Transverse colon (tissue), 4 donors: Measurements from ENCODE around the gene MAP4. TPM values are rescaled to one million over a fixed set of nuclear protein-coding genes. Genes with fewer than 3 reads are reported as not detected.

Experiments
- DNase-seq: peaks from one replicate; pipeline ENCODE4 v3.0.0-alpha.2; 2019
- H3K27ac ChIP-seq, 4 donors: fragments of 200-600 bp; sonication (generic); 2 replicates each; pipeline ENCODE4 v1.5.1; 2016 to 2018; ENCODE audit warnings: inconsistent platforms in 4 of 4
- H3K27me3 ChIP-seq: fragments of 200-600 bp; sonication (generic); 2 replicates; pipeline ENCODE4 v1.5.1; 2017; ENCODE audit warnings: inconsistent platforms
- H3K36me3 ChIP-seq, 4 donors: fragments of 200-600 bp; sonication (generic); 2 replicates each; pipeline ENCODE4 v1.5.1; 2017 to 2019; ENCODE audit warnings: inconsistent platforms in 4 of 4
- H3K4me1 ChIP-seq, 4 donors: fragments of 200-600 bp; sonication (generic); 2 replicates each; pipeline ENCODE4 v1.5.1; 2017 to 2020; ENCODE audit warnings: inconsistent platforms in 4 of 4
- H3K4me3 ChIP-seq, 4 donors: fragments of 200-600 bp; sonication (generic); 1 replicate in 1 of 4; 2 replicates in 3 of 4; pipeline versions ENCODE4 v1.5.1 to v1.6.1; 2017 to 2019; ENCODE audit warnings: inconsistent platforms in 4 of 4
- H3K9me3 ChIP-seq, 2 donors: fragments of 200-600 bp; sonication (generic); 2 replicates each; pipeline ENCODE4 v1.5.1; 2017 to 2019; ENCODE audit warnings: inconsistent platforms in 2 of 2
- CTCF ChIP-seq, 5 experiments: fragments of 200-600 bp in 3 of 5; fragments of 450-650 bp in 2 of 5; sonication (generic) in 3 of 5; IDR thresholded peaks; 1 replicate in 2 of 5; 2 replicates in 3 of 5; pipeline ENCODE4 v1.5.1; 2016 to 2017; ENCODE audit warnings: antibody characterized with exemption in 5 of 5, inconsistent platforms in 3 of 5, mild to moderate bottlenecking in 2 of 5, moderate library complexity in 1 of 5
- EP300 ChIP-seq: sonication (generic); formaldehyde crosslinking; IDR thresholded peaks from one replicate; pipeline ENCODE4 v1.6.1; 2017; ENCODE audit warnings: antibody characterized with exemption, low read depth
- POLR2A ChIP-seq: fragments of 450-650 bp; IDR thresholded peaks from one replicate; pipeline ENCODE4 v1.6.1; 2016; ENCODE audit warnings: antibody characterized with exemption, mild to moderate bottlenecking, moderate library complexity
- POLR2AphosphoS5 ChIP-seq, 3 donors: sonication (generic); formaldehyde crosslinking; IDR thresholded peaks; one replicate each; pipeline ENCODE4 v1.6.1; 2016; ENCODE audit warnings: antibody characterized with exemption in 3 of 3
- WGBS, 2 donors: methylation state at CpG; one replicate each; pipeline ENCODE4 v1.1.5; 2018; ENCODE audit warnings: low coverage in 1 of 2; 5-methylcytosine and 5-hydroxymethylcytosine counted together
- in situ Hi-C, 4 donors: fragments of 200-750 bp; cut with MboI; loops; one replicate each; pipeline versions ENCODE4 v1.15.0 to v1.15.1; 2017; ENCODE audit warnings: low sequenced_read_pairs in 3 of 4, low pct_ligation_motif_present in 1 of 4, low pct_unique_long_range_greater_than_20kb in 1 of 4
- intact Hi-C: fragments of 100-400 bp; cut with DNase I; formaldehyde crosslinking; loops from one replicate; pipeline ENCODE4 v1.15.1; 2023; ENCODE audit warnings: low total_unique reads
- total RNA-seq, 4 donors: library from RNA; depleted of rRNA; stranded (reverse); fragments of >200 nt; gene quantifications; one replicate each; pipeline ENCODE4 v1.1.0, GENCODE V29; 2016

Gene MAP4
- total RNA-seq, 4 donors from 2014 or later = 68.8 to 148 (median 82.9) TPM

DNA sequence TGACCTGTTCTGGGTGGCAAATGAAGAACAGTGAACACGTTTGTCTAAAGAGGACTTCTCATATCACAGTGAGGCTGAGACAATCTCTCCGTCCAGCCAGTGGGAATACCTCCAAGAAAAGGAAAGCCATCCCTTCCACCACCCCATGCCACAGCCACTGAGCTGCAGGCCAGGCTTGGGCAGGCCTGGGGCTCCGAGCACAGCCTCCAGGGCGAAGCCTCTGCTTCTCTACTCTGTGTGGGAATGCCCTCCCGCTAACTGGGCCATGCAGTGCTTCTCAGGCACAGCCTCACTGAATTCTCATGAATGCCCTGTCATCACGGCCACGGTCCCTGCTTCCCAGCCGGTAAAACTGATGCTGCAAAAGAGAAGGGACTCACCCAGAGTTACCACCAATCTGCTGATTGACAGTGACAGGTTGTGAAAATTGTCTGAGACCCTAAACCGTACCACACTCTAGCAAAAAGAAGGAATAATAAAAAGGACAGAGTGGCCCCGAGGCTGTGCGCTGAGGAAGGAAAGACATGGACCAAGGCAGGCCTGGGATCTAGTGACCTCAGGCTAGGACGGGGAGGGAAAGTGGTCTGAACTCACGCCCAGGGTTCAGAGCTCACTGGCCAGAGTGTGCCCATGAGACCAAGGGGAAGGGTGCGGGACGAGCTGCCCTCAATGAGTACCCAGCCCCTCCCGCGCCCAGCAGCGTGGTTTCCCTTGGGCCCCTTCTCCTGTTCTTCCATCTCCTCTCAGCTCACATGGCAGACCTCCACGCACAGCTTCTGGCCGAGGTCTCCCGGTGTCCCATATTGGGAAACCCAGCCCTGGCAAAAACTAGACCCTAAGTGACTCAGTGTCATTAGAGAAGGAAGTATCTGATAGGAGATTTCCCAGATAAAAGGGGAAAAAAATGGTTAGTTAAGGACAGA is 160.5 kb downstream of the MAP4 start:
- no peak overlapping the region for H3K4me3 ChIP-seq
- H3K27me3 ChIP-seq = no peaks in the 10 kb centered on the region
- peaks cover 0 to 40% (median 17%) of the 10 kb centered on the region in 4 donors for H3K36me3 ChIP-seq
- TF ChIP-seq POLR2A (no peak), POLR2AphosphoS5 (IDR thresholded peaks at IDR 0.05) (no peak), CTCF (IDR thresholded peaks at IDR 0.05) (no peak), EP300 (no peak)
- H3K27ac ChIP-seq = no peak overlapping the region
- H3K9me3 ChIP-seq = no peaks in the 10 kb centered on the region
- 82 to 90% methylated on average over 6 to 20 of the region's 21 CpGs for WGBS, 2 donors
- in situ Hi-C loops = no loop called here
- intact Hi-C loops = no loop called here
- no peak for DNase-seq
- no peaks in the 10 kb centered on the region for H3K4me1 ChIP-seq

- whole genome bisulfite sequencing, 2 donors = 94 to 100% methylated on average over 1 to 11 of the region's 14 CpGs
- intact Hi-C loops (no loop called here), in situ Hi-C loops (no loop called here)
Measured at GRCh38 chr3:47854720-47855455, 161.3 kb downstream of the MAP4 start.

DNA sequence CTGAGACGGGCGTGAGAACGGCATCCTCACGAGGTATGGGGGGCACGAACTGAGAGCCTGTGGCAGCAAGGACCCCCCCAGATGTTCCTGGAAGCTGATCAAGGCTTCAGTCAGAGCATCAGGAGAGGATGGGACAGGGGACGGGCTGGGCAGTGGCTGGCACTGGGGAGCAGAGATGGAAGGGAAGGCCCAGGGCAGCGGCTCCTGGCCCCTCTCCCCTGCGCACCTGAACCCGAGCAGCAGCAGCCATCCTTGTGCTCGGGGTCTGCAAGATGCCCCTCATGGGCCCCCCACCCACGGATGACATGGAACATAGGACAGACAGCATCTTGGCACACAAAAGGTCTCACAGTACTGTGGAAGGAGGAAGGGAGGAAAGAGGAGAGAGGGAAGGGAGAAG is 161.9 kb downstream of the MAP4 start:
- H3K9me3 ChIP-seq = no peaks in the 10 kb centered on the region
- peaks cover 0 to 36% (median 15%) of the 10 kb centered on the region in 4 donors for H3K36me3 ChIP-seq
- in situ Hi-C loops = no loop called here
- H3K27me3 ChIP-seq = no peaks in the 10 kb centered on the region
- no peak overlapping the region for H3K4me3 ChIP-seq
- no peak for DNase-seq
- intact Hi-C loops = no loop called here
- TF ChIP-seq CTCF (IDR thresholded peaks at IDR 0.05) = no peak
- no peak for TF ChIP-seq POLR2AphosphoS5 (IDR thresholded peaks at IDR 0.05)
- TF ChIP-seq POLR2A = no peak
- TF ChIP-seq EP300 = no peak
- H3K4me1 ChIP-seq = no peaks in the 10 kb centered on the region
- 85 to 86% methylated on average over 5 to 11 of the region's 11 CpGs for WGBS, 2 donors
- H3K27ac ChIP-seq = no peak overlapping the region

More at GRCh38 chr3:47854720-47855455, 161.3 kb downstream of the MAP4 start:
- H3K4me1 ChIP-seq = no peaks in the 10 kb centered on the region
- H3K4me3 ChIP-seq = no peak overlapping the region
- DNase-seq = no peak
- no peaks in the 10 kb centered on the region for H3K9me3 ChIP-seq
- H3K27ac ChIP-seq = no peak overlapping the region
- H3K27me3 ChIP-seq = no peaks in the 10 kb centered on the region
- peaks cover 0 to 36% (median 13%) of the 10 kb centered on the region in 4 donors for H3K36me3 ChIP-seq
- no peak for TF ChIP-seq CTCF (IDR thresholded peaks at IDR 0.05)
